ENCODE data around the gene STK4. TPM values are rescaled to one million over a fixed set of nuclear protein-coding genes. Genes with fewer than 3 reads are reported as not detected.

STK4 gene
- total and polyA plus RNA-seq, 2 of the 8 experiments (the other 6 are each of a cell fraction or from before 2014, with no cell fraction given), result 12.0 to 34.3 TPM

- Histone ChIP-seq H3K4me1 (replicated peaks in 1 of 4; ENCODE audit: control insufficient read depth in 3 of 4, insufficient read depth in 4 of 4, low read length in 3 of 4) (no peaks in the 10 kb centered on the region; a peak in 1 of 7 replicates), H3K36me3 (ENCODE audit: control insufficient read depth in 2 of 4, insufficient read depth in 4 of 4, low read length in 3 of 4) (no peaks in the 10 kb centered on the region), H2BK120ac (replicated peaks; ENCODE audit: low read depth, low read length) (no peak overlapping the region), H4K8ac (ENCODE audit: extremely low read depth, insufficient read depth, low read length) (no peak overlapping the region), H3K23me2 (ENCODE audit: low read depth, low read length) (no peaks in the 10 kb centered on the region), H3K4me3 (ENCODE audit: extremely low read depth in 1 of 4, insufficient read depth in 2 of 4, low read depth in 3 of 4, low read length in 4 of 4) (no peak overlapping the region), H3K79me1 (ENCODE audit: low read depth, low read length) (no peaks in the 10 kb centered on the region; the same call in 1 of the 2 replicates), H3K14ac (ENCODE audit: insufficient read length) (no peak overlapping the region), H4K20me1 (replicated peaks in 1 of 2; ENCODE audit: control insufficient read depth in 1 of 2, insufficient read depth in 2 of 2, low read length in 2 of 2) (no peaks in the 10 kb centered on the region), H2AK5ac (ENCODE audit: low read depth, low read length) (no peak overlapping the region), H3K4me2 (ENCODE audit: insufficient read depth in 1 of 2, low read depth in 2 of 2, low read length in 2 of 2) (no peak overlapping the region), H2BK5ac (ENCODE audit: low read depth, low read length) (no peak overlapping the region), H3K23ac (ENCODE audit: insufficient read length) (no peak overlapping the region), H3K27me3 (replicated peaks in 1 of 4; ENCODE audit: control insufficient read depth in 3 of 4, extremely low read depth in 1 of 4, insufficient read depth in 3 of 4, low read length in 3 of 4) (no peaks in the 10 kb centered on the region), H2BK20ac (ENCODE audit: low read length) (no peak overlapping the region), H3K4ac (replicated peaks; ENCODE audit: insufficient read length, low read depth, low read length) (no peak overlapping the region), H3K9ac (replicated peaks in 1 of 4; ENCODE audit: extremely low read depth in 1 of 4, low read depth in 3 of 4, low read length in 3 of 4) (no peak overlapping the region), H4K5ac (ENCODE audit: insufficient read length, low read depth, low read length) (no peak overlapping the region), H3K18ac (ENCODE audit: extremely low read depth, low read length) (no peak overlapping the region), H3K56ac (replicated peaks; ENCODE audit: insufficient read length, low read depth, low read length) (no peak overlapping the region), H3K79me2 (ENCODE audit: control insufficient read depth in 1 of 2, insufficient read depth in 2 of 2, low read length in 2 of 2) (no peaks in the 10 kb centered on the region), H3K9me3 (ENCODE audit: insufficient read depth in 2 of 2, low read depth in 1 of 2, low read length in 1 of 2) (no peaks in the 10 kb centered on the region), H2AFZ (ENCODE audit: low read length) (no peak overlapping the region), H2BK15ac (ENCODE audit: low read length) (no peak overlapping the region), H2BK12ac (ENCODE audit: low read depth, low read length) (no peak overlapping the region), H3K27ac (ENCODE audit: low read depth, low read length) (no peak overlapping the region), H4K91ac (replicated peaks; ENCODE audit: insufficient read length, low read length) (no peak overlapping the region)
- FAIRE-seq (no peak), DNase-seq (ENCODE audit: low read depth in 1 of 2, low spot score in 2 of 2) (no peak)
- CTCF ChIA-PET (ENCODE audit: partially characterized antibody), result interaction anchor here (0.6 to 15.3 kb wide), 12 partner anchors 11 to 301 kb away, joined by 3 to 233 read pairs (median 4); partner anchors contain the start of gene KCNS1
- 90% methylated on average over 3 of the region's 3 CpGs; no CpG with 5 or more reads in 1 of the 2 experiments for WGBS, 2 experiments (ENCODE audit: extremely low coverage in 1 of 2, insufficient coverage in 1 of 2, insufficient read length in 1 of 2, insufficient replicate concordance in 2 of 2, low coverage in 1 of 2, low lambda C conversion rate in 2 of 2, missing lambda C conversion rate in 1 of 2)
- POLR2A ChIA-PET (ENCODE audit: partially characterized antibody), result interaction anchor here (1.0 to 1.7 kb wide), 3 partner anchors 14 to 140 kb away, joined by 3 read pairs; partner anchors contain the start of gene PABPC1L
- TF ChIP-seq CHD2 (IDR thresholded peaks at IDR 0.05; ENCODE audit: low read length) (no peak), ATF3 (IDR thresholded peaks at IDR 0.05; ENCODE audit: insufficient read depth, low read depth, low read length) (no peak), BRCA1 (IDR thresholded peaks at IDR 0.05; ENCODE audit: low read depth, low read length) (no peak), SRF (IDR thresholded peaks at IDR 0.05; ENCODE audit: low read depth, low read length) (no peak), BCL11A (IDR thresholded peaks at IDR 0.05; ENCODE audit: low read depth in 2 of 2, low read length in 2 of 2) (no peak), NRF1 (IDR thresholded peaks at IDR 0.05; ENCODE audit: low read depth, low read length) (no peak), SIX5 (IDR thresholded peaks at IDR 0.05; ENCODE audit: low read depth, low read length) (no peak), ASH2L (IDR thresholded peaks at IDR 0.05; ENCODE audit: low read length) (no peak), KDM1A (IDR thresholded peaks at IDR 0.05; ENCODE audit: borderline replicate concordance, low read length) (no peak), YY1 (IDR thresholded peaks at IDR 0.05; ENCODE audit: low read depth, low read length) (no peak), SUZ12 (IDR thresholded peaks at IDR 0.05; ENCODE audit: low read length) (no peak), SIN3A (conservative IDR thresholded peaks at IDR 0.05 in 1 of 2, IDR thresholded peaks at IDR 0.05 in 1 of 2; ENCODE audit: low read depth in 1 of 2, low read length in 2 of 2) (no peak), MAFK (IDR thresholded peaks at IDR 0.05; ENCODE audit: low read depth, low read length) (no peak), RFX5 (IDR thresholded peaks at IDR 0.05; ENCODE audit: borderline replicate concordance, low read depth, low read length) (no peak), FOSL1 (IDR thresholded peaks at IDR 0.05; ENCODE audit: insufficient read depth, low read depth, low read length) (no peak)
Measured at GRCh38 chr20:45049438-45049837, 83.1 kb downstream of the STK4 start.

Data from H1 (cell line).